Activated naive CD4-positive, alpha-beta T cell treated with anti-CD3 and anti-CD28 coated beads, Interleukin-2, amount 50 U/mL, for 16 hours (primary cell): Measurements from ENCODE around the gene CPNE4.

Experiments used
- DNase-seq: peaks from one replicate; pipeline ENCODE4 v3.0.0-alpha.2; 2020

The CPNE4 gene

DNA sequence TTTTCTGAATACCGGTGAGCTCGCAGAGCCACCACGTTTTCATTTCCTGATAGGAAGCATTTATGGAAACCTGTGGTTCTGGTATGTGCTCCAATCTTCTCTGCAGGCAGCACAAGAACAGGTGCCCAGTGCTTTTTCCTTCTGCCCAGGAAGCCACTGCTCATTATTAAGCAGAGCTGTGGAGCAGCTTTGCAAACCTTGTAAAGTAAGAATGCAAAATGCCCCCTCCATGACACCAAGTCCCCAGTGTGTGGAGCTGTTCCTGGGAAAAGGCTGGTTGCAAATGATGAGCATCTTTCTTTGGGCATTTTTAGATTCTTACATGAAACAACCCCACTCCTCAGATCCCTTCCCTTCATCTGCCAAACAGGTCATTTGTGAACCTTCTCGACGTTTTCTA lies 466.4 kb downstream of the CPNE4 start:
- DNase-seq: no peak

GRCh38 chr3:131564812-131565211 lies 470.0 kb downstream of the CPNE4 start:
- no peak for DNase-seq

DNA sequence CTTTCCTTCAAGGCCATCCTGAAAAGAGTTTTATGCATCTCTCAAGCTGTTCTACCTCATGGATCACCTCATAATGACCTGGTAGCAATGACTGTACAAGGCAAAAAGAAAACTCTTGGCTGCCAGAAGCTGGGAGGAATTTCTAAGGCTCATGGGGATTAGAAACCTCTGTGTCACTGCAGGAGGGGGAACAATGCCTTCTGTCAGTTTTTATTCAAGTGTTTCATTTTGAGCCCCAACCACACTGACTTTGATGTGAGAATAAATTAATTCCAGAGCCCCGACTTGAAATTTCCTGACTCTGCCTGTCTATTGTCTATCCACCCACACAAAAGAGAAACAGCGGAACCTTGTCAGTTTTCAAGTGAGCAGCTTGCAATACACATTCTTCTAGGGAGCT lies 473.3 kb downstream of the CPNE4 start:
- DNase-seq: no peak

DNA sequence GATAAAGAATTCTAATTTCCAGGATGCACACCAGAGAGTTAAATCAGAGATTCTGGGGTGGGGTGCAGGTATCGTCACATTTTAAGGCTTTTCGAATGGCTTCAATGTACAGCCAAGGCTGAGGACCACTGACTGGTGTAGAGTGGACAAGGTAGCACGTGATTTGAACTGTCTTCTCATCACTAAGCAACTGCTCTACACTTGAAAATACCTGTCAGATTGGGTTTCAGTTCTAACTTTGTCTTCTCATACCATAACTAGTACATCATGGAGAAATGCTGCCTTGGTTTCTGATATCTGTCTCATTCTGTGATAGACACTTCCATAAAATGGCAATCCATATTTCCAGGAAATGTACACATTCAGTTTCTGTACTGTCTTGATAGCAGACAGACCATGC lies 474.0 kb downstream of the CPNE4 start:
- DNase-seq: no peak

DNA sequence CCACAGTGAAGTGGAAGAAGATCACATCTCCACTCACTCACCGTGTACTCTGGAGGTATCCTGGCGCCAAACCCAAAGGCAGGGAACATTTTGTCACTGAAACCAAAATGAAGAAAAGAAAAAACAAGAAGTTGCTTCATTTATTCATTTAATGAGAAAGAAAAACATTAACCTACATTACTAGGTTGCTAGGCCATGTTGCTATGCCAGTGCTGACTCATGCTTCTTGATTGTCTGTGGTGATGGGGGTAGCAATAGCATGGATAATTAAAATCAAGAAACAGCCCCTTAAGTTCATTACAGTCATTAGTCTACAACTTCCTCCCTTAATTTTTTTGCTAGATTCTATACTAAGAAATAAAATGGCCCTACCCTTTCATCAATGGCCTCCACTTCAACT lies 479.4 kb downstream of the CPNE4 start:
- no peak for DNase-seq

- no peak for DNase-seq
These were observed 481.1 kb downstream of the CPNE4 start for GRCh38 chr3:131553495-131554247.

GRCh38 chr3:131551761-131552160 lies 483.1 kb downstream of the CPNE4 start:
- DNase-seq: no peak

DNA sequence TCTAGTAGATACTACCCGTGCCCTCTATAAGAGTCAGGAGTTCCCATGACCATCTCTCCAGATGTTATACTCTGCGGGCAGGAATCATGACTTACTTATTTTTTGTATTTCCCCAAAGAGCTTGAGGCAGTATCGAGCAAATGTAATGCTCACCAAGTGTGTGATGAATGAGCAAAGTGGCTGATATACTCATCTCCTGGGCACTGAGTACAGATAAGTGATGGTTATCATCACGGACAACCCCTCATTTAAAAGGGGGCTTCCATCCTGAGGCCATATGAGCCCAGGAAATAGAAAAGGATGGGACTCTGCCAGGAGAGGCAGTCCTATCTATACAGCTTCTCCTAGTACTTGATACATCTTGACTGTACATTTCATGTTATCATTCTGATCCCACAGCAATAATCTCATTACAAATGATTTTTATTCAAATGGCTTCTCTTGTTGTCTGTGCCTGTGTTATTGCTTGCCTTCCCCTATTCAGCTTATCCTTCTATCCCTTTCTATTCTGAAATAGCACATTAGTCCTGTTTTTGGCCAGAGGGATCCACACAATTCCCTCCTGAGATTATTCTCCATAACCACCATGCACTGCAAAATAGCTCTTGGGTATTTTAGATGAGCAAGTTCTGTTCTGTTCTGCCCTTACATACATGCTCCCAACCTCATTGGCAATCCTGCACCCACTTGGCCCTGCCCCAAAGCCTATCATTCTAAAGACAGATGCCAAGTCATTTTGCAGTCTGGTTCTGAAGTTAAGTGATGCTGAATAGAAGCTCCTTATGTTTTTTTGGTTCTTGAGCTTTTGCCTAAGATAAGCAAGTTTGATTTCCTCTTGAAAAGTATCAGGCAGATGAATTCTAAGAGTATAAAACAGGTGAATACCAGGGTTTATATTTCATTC lies 484.0 kb downstream of the CPNE4 start:
- DNase-seq: no peak

DNA sequence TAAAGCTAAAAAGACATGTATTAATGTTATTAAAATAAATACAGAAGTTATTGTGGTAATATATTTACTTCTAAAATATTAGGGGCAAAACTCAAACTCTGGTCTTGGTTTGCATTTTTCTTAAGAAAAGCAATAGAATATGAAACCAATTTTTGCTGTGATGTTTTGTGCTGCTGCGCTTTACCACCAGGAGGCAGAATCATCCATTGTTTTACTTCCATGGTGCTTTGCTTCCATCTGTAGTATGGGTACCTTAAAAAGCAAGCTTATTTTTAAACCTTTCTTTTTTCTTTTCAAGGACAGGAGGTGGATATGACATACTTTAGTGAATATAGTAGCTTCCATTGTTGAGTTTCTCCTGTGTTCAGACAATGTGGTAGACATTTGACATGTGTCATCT lies 485.5 kb downstream of the CPNE4 start:
- DNase-seq: no peak

DNA sequence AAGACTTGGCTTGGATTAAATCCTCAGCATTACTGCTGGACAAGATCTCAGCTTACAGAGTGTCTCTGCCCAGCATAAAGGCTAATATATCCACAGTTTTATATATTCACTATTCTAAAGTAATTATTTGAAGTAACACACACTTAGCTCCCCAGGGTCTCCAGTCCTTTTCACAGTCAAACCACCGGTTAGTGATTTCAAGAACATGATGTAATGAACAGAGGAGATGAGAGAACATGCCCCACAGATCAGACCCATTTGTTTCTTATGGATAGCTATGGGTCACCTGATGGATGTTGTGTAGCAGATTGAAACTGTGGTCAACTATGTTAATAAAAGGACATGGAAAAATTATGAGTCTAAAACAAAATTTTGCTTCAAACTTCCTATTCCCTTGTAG lies 487.2 kb downstream of the CPNE4 start:
- no peak for DNase-seq

- DNase-seq: no peak
These were observed 488.4 kb downstream of the CPNE4 start for GRCh38 chr3:131546441-131546840.

GRCh38 chr3:131544557-131544956 lies 490.3 kb downstream of the CPNE4 start:
- DNase-seq: no peak

- no peak for DNase-seq
These were observed 491.1 kb downstream of the CPNE4 start for GRCh38 chr3:131543714-131544113.

DNA sequence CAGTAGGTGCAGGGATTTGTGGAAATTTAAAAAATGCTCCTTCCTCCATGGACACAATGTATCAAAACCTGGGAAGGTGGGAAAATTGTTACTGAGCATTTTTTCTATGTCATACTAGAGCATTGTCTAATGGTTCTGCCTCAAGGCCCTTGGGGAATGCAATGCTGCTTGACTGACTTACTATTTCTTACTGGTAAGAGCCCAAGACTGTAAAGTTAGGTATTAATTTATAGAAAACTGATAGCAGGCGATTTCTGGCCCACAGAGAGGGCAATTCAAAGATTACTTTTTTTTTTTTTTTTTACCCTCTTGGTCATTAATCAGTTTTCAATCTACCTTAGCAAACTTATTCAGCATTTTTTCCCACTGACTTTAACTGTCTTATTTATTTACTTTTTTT lies 493.5 kb downstream of the CPNE4 start:
- no peak for DNase-seq

DNA sequence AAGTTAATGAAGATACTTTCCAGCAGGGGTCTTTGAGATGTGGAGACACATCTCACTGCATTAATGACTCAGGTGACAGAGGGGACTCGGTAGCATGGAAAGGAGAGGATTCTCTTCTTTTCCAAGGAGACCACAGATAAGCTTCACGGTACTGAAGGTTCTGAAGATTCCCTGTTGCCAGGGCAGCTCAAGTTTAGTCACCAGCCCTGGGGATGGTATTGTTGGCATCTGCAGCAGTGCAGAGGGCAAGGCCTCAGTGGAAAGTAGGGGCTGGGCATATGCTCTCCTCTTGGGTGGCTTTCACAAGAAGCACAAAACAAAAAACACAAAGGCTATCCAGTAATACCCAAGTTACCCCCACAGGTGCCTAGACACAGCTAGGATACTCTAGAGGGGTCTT lies 494.0 kb downstream of the CPNE4 start:
- DNase-seq: no peak

DNA sequence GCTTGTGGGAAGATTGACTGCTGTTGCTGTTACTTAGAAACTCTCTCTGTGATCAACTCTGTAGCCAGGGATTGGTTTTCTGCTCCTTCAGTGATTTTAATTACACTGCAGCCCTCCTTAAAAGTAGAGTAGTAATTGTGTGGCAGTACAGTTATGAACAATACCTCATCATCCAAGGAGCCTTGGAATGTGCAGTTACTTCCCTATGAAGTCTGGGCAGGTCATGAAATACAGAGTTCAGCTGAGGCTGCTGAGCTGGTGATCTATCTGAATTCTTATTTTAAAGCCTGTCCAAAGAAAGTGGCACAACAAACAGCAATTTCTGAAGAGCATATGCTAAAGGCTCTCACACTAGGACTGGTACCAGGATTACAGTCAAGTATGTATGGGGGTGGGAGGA lies 494.7 kb downstream of the CPNE4 start:
- DNase-seq: no peak

GRCh38 chr3:131538968-131539367 lies 495.8 kb downstream of the CPNE4 start:
- no peak for DNase-seq

DNA sequence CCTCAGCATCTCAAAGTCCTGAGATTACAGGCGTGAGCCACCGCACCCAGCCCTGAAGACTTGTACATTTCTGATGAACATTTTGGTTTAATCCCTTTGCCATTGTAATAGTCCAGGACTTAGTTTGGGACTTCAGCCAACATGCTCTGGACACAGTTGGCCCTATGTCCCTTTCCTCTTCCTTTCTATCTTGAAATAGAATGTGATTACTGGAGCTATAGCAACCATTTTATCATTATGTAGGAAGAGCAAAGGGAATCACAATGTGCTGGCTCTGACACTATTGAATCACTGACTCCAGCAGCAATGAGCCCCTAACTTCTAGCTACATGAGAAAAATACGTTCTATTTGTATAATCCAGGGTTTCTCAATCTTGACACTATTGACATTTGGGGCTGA lies 497.3 kb downstream of the CPNE4 start:
- no peak for DNase-seq

GRCh38 chr3:131535596-131535995 lies 499.2 kb downstream of the CPNE4 start:
- no peak for DNase-seq

- DNase-seq: no peak
These were observed 499.7 kb downstream of the CPNE4 start for GRCh38 chr3:131535131-131535530.

DNA sequence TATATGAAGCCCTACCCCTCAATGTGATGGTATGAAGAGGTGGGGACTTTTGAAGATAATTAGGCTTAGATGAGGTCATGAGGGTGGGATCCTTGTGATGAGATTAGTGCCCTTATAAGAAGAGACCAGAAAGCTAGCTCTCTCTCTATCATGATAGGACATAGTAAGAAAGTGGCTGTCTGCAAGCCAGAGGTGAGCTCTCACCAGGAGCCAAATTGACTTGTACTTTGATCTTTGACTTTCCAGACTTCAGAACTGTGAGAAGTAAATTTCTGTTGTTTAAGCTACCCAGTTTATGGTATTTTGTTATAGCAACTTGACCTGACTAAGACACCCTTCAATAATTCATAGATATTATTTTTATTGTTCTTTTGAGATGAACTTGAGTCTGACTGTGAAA lies 502.2 kb downstream of the CPNE4 start:
- DNase-seq: no peak

DNA sequence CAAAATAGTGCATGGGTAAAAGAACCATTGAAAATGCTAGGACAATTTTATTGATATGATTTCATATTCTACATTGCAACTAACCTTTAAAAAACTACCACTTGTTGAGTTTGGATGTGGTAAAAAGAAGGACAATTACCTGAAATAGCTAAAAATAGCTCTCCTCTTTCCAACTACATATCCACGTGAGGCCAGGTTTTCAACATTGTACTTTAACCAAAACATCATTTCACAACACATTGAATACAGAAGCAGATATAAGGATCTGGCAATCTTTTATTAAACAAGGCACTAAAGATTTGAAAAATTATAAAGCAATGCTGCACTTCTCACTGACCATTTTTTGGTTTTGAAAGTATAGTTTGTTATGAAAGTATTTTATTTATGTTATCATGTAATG lies 504.0 kb downstream of the CPNE4 start:
- no peak for DNase-seq

DNA sequence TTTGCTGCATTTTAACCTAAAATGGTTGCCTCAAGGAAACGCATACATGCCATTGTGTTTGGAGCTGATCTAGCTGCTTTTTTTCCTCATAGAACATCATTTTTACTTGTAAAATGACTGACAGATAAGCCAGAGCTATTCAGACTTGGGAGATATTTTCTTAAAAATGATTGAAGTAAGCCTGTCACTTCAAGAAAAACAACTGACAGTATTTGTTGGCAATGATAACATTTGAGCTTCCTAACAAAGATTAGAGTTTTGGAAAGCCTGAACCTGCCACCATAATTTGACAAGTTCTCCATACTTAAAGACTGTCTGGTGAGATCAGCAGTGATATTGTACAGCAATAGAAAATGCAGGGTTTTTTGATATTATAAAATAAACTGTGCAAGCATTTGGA lies 504.4 kb downstream of the CPNE4 start:
- DNase-seq: no peak

DNA sequence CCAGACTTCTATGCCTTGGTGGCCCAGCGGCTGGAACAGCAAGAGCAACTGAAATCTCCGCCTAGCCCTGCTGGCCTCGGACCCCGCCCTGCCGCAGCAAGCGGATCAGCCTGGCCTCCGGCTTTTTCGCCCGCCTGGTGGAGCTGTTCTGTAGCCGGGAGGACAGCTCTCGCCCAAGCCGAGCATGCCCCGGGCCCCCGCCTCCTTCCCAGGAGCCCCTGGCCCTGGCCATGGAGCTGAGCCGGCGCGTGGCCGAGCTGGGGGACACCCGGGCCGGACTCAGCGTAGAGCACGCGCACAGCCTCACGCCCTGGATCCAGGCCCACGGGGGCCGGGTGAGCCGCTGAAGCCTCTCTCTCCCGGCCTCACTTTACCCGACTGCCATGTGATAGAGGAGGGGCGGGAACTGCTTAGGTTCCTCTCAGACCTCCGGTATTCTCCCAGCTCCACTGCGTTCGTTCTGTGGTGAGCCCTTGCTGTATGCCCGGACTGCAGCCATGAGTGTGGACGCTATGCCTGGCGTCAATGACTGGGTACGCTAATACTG lies 507.9 kb downstream of the CPNE4 start:
- DNase-seq: no peak
